ENCODE measurements around the gene CCDC15.
"Not testable (repeated sequence)": the region's sequence is repeated elsewhere in the genome, so short reads cannot be mapped to it uniquely, and the experiment has no call there.

DNA sequence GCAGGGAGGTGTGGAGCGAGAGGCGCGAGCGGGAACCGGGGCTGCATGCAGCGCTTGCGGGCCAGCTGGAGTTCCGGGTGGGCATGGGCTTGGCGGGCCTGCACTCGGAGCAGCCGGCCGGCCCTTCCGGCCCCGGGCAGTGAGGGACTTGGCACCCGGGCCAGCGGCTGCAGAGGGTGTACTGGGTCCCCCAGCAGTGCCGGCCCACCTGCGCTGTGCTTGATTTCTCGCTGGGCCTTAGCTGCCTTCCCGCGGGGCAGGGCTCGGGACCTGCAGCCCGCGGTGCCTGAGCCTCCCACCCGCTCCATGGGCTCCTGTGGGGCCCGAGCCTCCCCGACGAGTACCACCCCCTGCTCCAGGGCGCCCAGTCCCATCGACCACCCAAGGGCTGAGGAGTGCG lies 135.5 kb downstream of the CCDC15 start:
- TF ChIP-seq, protein P1, sequence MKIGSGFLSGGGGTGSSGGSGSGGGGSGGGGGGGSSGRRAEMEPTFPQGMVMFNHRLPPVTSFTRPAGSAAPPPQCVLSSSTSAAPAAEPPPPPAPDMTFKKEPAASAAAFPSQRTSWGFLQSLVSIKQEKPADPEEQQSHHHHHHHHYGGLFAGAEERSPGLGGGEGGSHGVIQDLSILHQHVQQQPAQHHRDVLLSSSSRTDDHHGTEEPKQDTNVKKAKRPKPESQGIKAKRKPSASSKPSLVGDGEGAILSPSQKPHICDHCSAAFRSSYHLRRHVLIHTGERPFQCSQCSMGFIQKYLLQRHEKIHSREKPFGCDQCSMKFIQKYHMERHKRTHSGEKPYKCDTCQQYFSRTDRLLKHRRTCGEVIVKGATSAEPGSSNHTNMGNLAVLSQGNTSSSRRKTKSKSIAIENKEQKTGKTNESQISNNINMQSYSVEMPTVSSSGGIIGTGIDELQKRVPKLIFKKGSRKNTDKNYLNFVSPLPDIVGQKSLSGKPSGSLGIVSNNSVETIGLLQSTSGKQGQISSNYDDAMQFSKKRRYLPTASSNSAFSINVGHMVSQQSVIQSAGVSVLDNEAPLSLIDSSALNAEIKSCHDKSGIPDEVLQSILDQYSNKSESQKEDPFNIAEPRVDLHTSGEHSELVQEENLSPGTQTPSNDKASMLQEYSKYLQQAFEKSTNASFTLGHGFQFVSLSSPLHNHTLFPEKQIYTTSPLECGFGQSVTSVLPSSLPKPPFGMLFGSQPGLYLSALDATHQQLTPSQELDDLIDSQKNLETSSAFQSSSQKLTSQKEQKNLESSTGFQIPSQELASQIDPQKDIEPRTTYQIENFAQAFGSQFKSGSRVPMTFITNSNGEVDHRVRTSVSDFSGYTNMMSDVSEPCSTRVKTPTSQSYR (CRISPR knock-in tag; IDR thresholded peaks at IDR 0.05; ENCODE audit: borderline replicate concordance): not testable (repeated sequence)
- TF ChIP-seq SUZ12 (IDR thresholded peaks at IDR 0.05; ENCODE audit: low read depth, low read length); ZNF776 (CRISPR knock-in tag; IDR thresholded peaks at IDR 0.05); JUN (CRISPR knock-in tag; IDR thresholded peaks at IDR 0.05); POLR2AphosphoS2 (IDR thresholded peaks at IDR 0.05; ENCODE audit: low read depth, low read length): not testable (repeated sequence)
- TF ChIP-seq, protein P2, sequence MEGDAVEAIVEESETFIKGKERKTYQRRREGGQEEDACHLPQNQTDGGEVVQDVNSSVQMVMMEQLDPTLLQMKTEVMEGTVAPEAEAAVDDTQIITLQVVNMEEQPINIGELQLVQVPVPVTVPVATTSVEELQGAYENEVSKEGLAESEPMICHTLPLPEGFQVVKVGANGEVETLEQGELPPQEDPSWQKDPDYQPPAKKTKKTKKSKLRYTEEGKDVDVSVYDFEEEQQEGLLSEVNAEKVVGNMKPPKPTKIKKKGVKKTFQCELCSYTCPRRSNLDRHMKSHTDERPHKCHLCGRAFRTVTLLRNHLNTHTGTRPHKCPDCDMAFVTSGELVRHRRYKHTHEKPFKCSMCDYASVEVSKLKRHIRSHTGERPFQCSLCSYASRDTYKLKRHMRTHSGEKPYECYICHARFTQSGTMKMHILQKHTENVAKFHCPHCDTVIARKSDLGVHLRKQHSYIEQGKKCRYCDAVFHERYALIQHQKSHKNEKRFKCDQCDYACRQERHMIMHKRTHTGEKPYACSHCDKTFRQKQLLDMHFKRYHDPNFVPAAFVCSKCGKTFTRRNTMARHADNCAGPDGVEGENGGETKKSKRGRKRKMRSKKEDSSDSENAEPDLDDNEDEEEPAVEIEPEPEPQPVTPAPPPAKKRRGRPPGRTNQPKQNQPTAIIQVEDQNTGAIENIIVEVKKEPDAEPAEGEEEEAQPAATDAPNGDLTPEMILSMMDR (CRISPR knock-in tag; IDR thresholded peaks at IDR 0.05): not testable (repeated sequence)
- TF ChIP-seq, protein P3, sequence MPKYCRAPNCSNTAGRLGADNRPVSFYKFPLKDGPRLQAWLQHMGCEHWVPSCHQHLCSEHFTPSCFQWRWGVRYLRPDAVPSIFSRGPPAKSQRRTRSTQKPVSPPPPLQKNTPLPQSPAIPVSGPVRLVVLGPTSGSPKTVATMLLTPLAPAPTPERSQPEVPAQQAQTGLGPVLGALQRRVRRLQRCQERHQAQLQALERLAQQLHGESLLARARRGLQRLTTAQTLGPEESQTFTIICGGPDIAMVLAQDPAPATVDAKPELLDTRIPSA (CRISPR knock-in tag; IDR thresholded peaks at IDR 0.05; ENCODE audit: borderline replicate concordance): not testable (repeated sequence)

All from HepG2 (cell line).